Ureter (tissue), 1 donor: ENCODE measurements around the gene MCM3AP. TPM values are rescaled to one million over a fixed set of nuclear protein-coding genes. Genes with fewer than 3 reads are reported as not detected.

ENCODE experiments used
- DNase-seq: peaks from one replicate; pipeline ENCODE4 v3.0.0-alpha.2; 2020; ENCODE audit warnings: low spot score
- total RNA-seq: library from RNA; stranded (reverse); gene quantifications from one replicate; pipeline ENCODE4 v1.2.4, GENCODE V29; 2023
- donor health status: DM: yes; HTN: yes; CAD: no.

MCM3AP gene
- total RNA-seq, 1 donor from 2014 or later: 97.6 TPM

GRCh38 chr21:46273341-46273740 lies 12.1 kb downstream of the MCM3AP start:
- DNase-seq: no peak

GRCh38 chr21:46269466-46269865 lies 15.9 kb downstream of the MCM3AP start:
- no peak for DNase-seq

GRCh38 chr21:46268371-46268770 lies 17.0 kb downstream of the MCM3AP start:
- no peak for DNase-seq

- DNase-seq: no peak
These were observed 18.5 kb downstream of the MCM3AP start for GRCh38 chr21:46266946-46267345.

- DNase-seq: no peak
These were observed 19.5 kb downstream of the MCM3AP start for GRCh38 chr21:46265736-46266525.

GRCh38 chr21:46264690-46265144 lies 20.7 kb downstream of the MCM3AP start:
- DNase-seq: no peak

- DNase-seq: no peak
These were observed 21.2 kb downstream of the MCM3AP start for GRCh38 chr21:46264046-46264689.

- DNase-seq: no peak
These were observed 28.9 kb downstream of the MCM3AP start for GRCh38 chr21:46256501-46256994.

- no peak for DNase-seq
These were observed 29.6 kb downstream of the MCM3AP start for GRCh38 chr21:46255758-46256337.

GRCh38 chr21:46255166-46255565 lies 30.2 kb downstream of the MCM3AP start:
- DNase-seq: no peak

- DNase-seq: no peak
These were observed 31.0 kb downstream of the MCM3AP start for GRCh38 chr21:46254208-46254975.

GRCh38 chr21:46253610-46254124 lies 31.7 kb downstream of the MCM3AP start:
- DNase-seq: no peak

GRCh38 chr21:46252840-46253239 lies 32.6 kb downstream of the MCM3AP start:
- no peak for DNase-seq

- DNase-seq: no peak
These were observed 35.2 kb downstream of the MCM3AP start for GRCh38 chr21:46250146-46250725.

- no peak for DNase-seq
These were observed 36.6 kb downstream of the MCM3AP start for GRCh38 chr21:46248827-46249226.

GRCh38 chr21:46248422-46248782 lies 37.0 kb downstream of the MCM3AP start:
- no peak for DNase-seq

GRCh38 chr21:46247699-46248421 lies 37.6 kb downstream of the MCM3AP start:
- no peak for DNase-seq

GRCh38 chr21:46246345-46246744 lies 39.1 kb downstream of the MCM3AP start:
- no peak for DNase-seq

GRCh38 chr21:46245213-46245915 lies 40.0 kb downstream of the MCM3AP start:
- no peak for DNase-seq

GRCh38 chr21:46244602-46245001 lies 40.8 kb downstream of the MCM3AP start:
- no peak for DNase-seq
